ENCODE data around the gene FBXO36.

Gene FBXO36, protein sequence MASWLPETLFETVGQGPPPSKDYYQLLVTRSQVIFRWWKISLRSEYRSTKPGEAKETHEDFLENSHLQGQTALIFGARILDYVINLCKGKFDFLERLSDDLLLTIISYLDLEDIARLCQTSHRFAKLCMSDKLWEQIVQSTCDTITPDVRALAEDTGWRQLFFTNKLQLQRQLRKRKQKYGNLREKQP

DNA sequence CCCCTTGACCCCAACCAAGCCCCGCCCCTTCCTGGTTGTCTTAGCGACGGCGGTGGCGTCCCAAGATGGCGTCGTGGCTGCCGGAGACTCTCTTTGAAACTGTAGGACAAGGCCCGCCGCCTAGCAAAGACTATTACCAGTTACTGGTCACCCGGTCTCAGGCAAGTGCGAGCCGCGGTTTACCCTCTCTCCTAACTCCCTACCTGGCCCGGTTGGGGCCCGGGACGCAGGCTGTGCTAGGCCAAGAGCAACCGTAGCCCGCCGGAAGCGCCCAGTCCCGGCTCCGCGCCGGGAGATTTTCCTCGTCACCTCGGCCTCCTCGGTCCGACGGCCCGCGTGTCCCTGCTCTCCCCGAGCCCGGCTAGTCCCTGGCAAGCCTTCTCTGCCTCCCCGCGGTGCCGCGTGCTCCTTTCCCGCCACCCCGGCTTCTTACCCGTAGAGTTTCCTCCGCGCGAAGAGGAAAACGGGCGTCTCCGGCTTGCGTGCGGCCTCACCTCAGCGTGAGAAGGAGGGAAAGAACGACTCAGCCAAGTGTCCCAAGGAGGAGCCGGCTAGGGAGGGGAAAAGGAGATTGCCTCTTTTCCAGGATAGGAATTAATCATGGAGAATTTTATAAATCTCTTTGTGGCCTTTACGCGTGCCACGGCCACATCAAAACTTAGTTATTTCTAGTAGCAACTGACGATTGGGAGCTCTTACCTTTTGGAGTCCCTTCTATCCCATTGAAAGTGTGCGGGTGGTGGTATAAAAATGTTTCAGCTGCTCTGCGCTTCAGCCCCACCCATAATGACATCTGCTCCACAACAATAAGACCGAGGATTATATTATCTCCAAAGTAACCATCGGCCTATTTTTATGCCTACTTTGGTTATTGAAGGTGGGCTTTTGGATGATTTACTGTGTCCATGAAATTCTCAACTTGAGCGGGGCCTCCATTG lies at the start of gene FBXO36:
Gene FBXO36 (plus strand): TSS at position 55 of the 938 bp plus-strand sequence. CDS start 11 bp downstream, at position 66.
- Histone ChIP-seq H3K36me3 (ENCODE audit: control insufficient read depth in 2 of 2, insufficient read depth in 2 of 2, low read length in 2 of 2) (no peaks in the 10 kb centered on the region), H3K9ac (ENCODE audit: low read length in 2 of 2) (peak within 1 kb of the TSS; percentile 92 to 94), H3K4me3 (ENCODE audit: low read length in 2 of 2) (peak within 1 kb of the TSS; percentile 92 to 93), H3K4me1 (ENCODE audit: control insufficient read depth, insufficient read depth, low read length) (peaks cover 19% of the 10 kb centered on the region), H3K9me3 (ENCODE audit: control insufficient read depth in 2 of 2, low read length in 2 of 2) (no peaks in the 10 kb centered on the region), H3K27ac (ENCODE audit: low read length) (peak within 1 kb of the TSS; percentile 97), H3K27me3 (ENCODE audit: control insufficient read depth in 1 of 2, insufficient read depth in 2 of 2, low read length in 2 of 2) (no peaks in the 10 kb centered on the region)

DNA sequence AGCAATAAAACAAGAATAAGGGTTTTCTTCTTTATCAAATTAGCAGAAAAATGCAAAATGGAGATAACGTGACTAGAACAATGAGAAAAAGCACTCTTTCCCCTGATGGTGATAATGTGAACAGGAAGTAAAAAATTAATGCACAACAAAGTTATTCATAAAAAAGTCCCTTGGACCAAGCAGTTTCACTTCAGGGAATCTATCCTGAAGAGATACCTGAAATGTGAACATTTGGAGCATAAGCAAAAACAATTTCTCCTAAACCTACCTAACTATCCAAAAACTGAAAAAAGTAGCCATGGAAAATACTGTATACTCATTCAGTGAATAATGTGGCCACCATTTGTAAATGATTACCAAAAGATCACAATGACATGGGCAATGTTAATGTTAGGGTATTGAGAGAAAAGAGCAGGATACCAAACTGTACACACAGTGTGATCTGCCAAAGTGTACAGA lies 49.2 kb upstream of the FBXO36 start:
- Histone ChIP-seq H3K27ac (ENCODE audit: low read length) (no peak overlapping the region), H3K9me3 (ENCODE audit: control insufficient read depth in 2 of 2, low read length in 2 of 2) (no peaks in the 10 kb centered on the region), H3K27me3 (ENCODE audit: control insufficient read depth in 1 of 2, insufficient read depth in 2 of 2, low read length in 2 of 2) (no peaks in the 10 kb centered on the region), H3K36me3 (ENCODE audit: control insufficient read depth in 2 of 2, insufficient read depth in 2 of 2, low read length in 2 of 2) (peaks cover 0 to 7% of the 10 kb centered on the region in 2 donors), H3K4me1 (ENCODE audit: control insufficient read depth, insufficient read depth, low read length) (no peaks in the 10 kb centered on the region), H3K9ac (ENCODE audit: low read length in 2 of 2) (no peak overlapping the region), H3K4me3 (ENCODE audit: low read length in 2 of 2) (no peak overlapping the region)

DNA sequence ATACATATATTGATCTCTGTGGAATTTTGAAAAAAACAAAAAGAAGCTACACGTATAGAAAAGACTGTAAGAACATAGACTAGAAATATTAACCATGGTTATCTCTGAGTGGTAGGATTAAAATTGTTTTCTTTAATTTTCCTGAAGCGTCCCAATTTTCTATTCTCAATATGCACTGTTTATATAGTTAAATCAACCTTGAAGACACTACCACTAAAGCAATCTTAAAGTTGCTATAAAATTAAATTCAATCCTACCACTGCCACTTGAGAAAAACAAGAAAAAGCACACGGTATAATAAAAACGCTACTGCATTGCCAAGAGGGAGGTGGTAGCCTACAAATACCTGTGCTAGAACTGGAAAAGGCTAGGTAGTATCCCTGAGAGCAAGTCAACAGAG lies 47.7 kb upstream of the FBXO36 start:
- no peaks in the 10 kb centered on the region for H3K9me3 ChIP-seq (ENCODE audit: control insufficient read depth in 2 of 2, low read length in 2 of 2)
- no peaks in the 10 kb centered on the region for H3K27me3 ChIP-seq (ENCODE audit: control insufficient read depth in 1 of 2, insufficient read depth in 2 of 2, low read length in 2 of 2)
- no peaks in the 10 kb centered on the region for H3K4me1 ChIP-seq (ENCODE audit: control insufficient read depth, insufficient read depth, low read length)
- H3K36me3 ChIP-seq (ENCODE audit: control insufficient read depth in 2 of 2, insufficient read depth in 2 of 2, low read length in 2 of 2), result peaks cover 3 to 17% of the 10 kb centered on the region in 2 donors
- H3K9ac ChIP-seq (ENCODE audit: low read length in 2 of 2), result no peak overlapping the region
- H3K27ac ChIP-seq (ENCODE audit: low read length), result no peak overlapping the region
- no peak overlapping the region for H3K4me3 ChIP-seq (ENCODE audit: low read length in 2 of 2)

DNA sequence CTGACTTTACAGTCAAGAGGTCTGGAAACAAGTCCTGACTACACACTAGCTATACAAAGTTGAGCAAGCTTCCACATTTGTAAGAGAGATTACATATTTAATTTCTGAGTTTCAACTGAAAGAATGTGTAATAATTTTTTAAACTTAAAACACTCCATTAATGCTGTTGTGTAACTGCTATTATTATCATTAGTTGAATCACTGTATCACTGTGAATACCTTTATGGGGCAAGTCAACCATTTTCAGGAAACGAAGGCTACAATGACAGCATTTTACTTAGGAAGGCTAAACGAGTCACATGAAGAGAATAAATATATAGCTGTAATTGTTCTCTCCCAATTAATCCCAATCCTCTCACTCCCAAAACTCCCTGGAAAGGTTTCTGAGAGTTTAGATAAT lies 46.8 kb upstream of the FBXO36 start:
- no peaks in the 10 kb centered on the region for H3K27me3 ChIP-seq (ENCODE audit: control insufficient read depth in 1 of 2, insufficient read depth in 2 of 2, low read length in 2 of 2)

DNA sequence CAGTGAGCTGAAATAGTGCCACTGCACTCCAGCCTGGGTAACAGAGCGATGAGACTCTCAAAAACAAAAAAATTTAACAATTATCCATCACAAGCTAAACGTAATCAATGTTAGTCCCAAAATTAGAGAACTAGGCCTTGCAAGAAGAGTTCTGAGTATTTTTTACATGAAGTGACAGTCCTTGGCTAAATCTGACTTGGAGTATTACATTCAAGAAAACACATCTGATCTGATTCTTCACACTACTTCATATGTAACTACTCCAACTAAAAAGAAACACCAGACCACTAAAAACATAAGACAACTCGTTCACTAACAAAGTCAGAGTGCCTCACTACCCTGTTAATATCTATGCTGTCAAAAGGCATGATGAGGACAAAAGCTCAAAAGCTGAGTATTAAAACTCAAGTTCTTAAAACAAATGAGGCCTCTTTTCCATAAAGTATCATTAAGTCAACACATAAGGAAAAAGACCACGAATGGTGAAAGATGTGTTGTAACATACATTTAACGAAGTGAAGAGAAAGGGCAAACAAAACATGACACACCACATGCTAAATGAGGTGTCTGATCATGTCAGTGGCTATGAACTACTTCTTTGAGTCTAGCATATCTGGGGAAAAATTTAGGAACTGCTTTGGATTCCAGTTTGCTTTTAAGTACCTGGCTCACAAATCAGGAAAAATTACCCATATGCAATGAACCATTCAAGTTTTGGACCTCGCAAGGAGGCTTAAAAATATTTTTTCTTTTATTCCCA lies 42.9 kb upstream of the FBXO36 start:
- Histone ChIP-seq H3K9ac (ENCODE audit: low read length in 2 of 2) (no peak overlapping the region), H3K36me3 (ENCODE audit: control insufficient read depth in 2 of 2, insufficient read depth in 2 of 2, low read length in 2 of 2) (peaks cover 3 to 23% of the 10 kb centered on the region in 2 donors), H3K27ac (ENCODE audit: low read length) (no peak overlapping the region)

More for the DNA sequence above, 46.8 kb upstream of the FBXO36 start:
- H3K27ac ChIP-seq (ENCODE audit: low read length), result no peak overlapping the region
- peaks cover 3 to 23% of the 10 kb centered on the region in 2 donors for H3K36me3 ChIP-seq (ENCODE audit: control insufficient read depth in 2 of 2, insufficient read depth in 2 of 2, low read length in 2 of 2)
- no peaks in the 10 kb centered on the region for H3K9me3 ChIP-seq (ENCODE audit: control insufficient read depth in 2 of 2, low read length in 2 of 2)
- H3K4me1 ChIP-seq (ENCODE audit: control insufficient read depth, insufficient read depth, low read length), result no peaks in the 10 kb centered on the region
- H3K4me3 ChIP-seq (ENCODE audit: low read length in 2 of 2), result no peak overlapping the region
- H3K9ac ChIP-seq (ENCODE audit: low read length in 2 of 2), result no peak overlapping the region

DNA sequence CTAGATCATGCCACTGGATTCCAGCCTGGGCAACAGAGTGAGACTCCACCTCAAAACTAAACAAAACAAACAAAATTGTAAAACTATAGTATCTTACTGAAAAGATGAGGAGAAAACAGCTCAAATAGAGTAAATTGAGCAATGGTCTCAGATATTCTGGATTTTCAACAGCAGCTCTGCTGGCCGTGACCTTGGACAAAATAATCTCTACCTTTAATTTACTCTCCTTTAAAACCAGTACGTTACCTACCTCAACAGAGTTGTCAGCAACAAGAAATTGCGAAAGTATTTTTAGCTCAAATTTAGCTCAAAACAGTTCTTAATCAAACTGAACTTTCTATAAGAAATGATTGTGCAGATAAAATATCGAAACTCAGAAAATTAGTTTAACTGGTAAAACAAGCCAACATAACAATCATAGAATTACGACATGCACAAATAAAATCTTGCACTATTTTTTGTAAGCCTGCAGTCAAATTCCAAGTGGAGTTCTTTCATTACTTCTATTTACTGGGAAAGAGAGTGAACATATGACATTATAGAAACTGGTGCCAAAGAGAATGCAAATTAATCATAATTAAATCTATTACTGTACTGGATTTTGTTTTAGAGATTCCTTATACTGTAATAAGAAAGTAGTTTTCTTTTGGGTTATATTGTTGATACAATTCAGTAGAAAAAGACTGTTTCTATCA lies 41.3 kb upstream of the FBXO36 start:
- Histone ChIP-seq H3K27ac (ENCODE audit: low read length) (no peak overlapping the region), H3K4me1 (ENCODE audit: control insufficient read depth, insufficient read depth, low read length) (no peaks in the 10 kb centered on the region), H3K9me3 (ENCODE audit: control insufficient read depth in 2 of 2, low read length in 2 of 2) (no peaks in the 10 kb centered on the region), H3K27me3 (ENCODE audit: control insufficient read depth in 1 of 2, insufficient read depth in 2 of 2, low read length in 2 of 2) (no peaks in the 10 kb centered on the region), H3K36me3 (ENCODE audit: control insufficient read depth in 2 of 2, insufficient read depth in 2 of 2, low read length in 2 of 2) (peaks cover 3 to 23% of the 10 kb centered on the region in 2 donors), H3K9ac (ENCODE audit: low read length in 2 of 2) (no peak overlapping the region), H3K4me3 (ENCODE audit: low read length in 2 of 2) (no peak overlapping the region)

More for the DNA sequence above, 42.9 kb upstream of the FBXO36 start:
- Histone ChIP-seq H3K27me3 (ENCODE audit: control insufficient read depth in 1 of 2, insufficient read depth in 2 of 2, low read length in 2 of 2) (no peaks in the 10 kb centered on the region), H3K9me3 (ENCODE audit: control insufficient read depth in 2 of 2, low read length in 2 of 2) (no peaks in the 10 kb centered on the region), H3K4me1 (ENCODE audit: control insufficient read depth, insufficient read depth, low read length) (no peaks in the 10 kb centered on the region), H3K4me3 (ENCODE audit: low read length in 2 of 2) (no peak overlapping the region)

DNA sequence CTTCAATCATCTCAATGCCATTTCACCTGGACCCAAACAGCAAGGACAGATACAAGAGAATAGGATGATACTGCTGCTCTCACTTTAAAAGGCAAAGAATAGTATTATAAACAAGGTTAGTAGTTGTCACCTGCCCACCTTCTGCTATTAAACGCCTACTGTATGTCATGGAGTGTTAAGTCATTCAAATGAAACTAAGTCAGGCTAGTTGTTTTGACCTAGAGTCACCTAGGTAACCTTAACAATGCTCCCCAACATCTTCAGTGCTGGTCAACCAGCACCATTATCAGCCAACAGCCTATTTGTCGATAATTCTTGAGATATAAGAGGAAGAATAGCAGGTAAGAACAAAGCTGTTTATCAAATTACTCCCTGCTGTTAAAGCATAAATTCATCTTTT lies 39.7 kb upstream of the FBXO36 start:
- Histone ChIP-seq H3K9ac (ENCODE audit: low read length in 2 of 2) (no peak overlapping the region), H3K4me1 (ENCODE audit: control insufficient read depth, insufficient read depth, low read length) (no peaks in the 10 kb centered on the region), H3K27ac (ENCODE audit: low read length) (no peak overlapping the region), H3K4me3 (ENCODE audit: low read length in 2 of 2) (no peak overlapping the region), H3K27me3 (ENCODE audit: control insufficient read depth in 1 of 2, insufficient read depth in 2 of 2, low read length in 2 of 2) (no peaks in the 10 kb centered on the region), H3K36me3 (ENCODE audit: control insufficient read depth in 2 of 2, insufficient read depth in 2 of 2, low read length in 2 of 2) (peaks cover 3 to 22% of the 10 kb centered on the region in 2 donors), H3K9me3 (ENCODE audit: control insufficient read depth in 2 of 2, low read length in 2 of 2) (no peaks in the 10 kb centered on the region)

DNA sequence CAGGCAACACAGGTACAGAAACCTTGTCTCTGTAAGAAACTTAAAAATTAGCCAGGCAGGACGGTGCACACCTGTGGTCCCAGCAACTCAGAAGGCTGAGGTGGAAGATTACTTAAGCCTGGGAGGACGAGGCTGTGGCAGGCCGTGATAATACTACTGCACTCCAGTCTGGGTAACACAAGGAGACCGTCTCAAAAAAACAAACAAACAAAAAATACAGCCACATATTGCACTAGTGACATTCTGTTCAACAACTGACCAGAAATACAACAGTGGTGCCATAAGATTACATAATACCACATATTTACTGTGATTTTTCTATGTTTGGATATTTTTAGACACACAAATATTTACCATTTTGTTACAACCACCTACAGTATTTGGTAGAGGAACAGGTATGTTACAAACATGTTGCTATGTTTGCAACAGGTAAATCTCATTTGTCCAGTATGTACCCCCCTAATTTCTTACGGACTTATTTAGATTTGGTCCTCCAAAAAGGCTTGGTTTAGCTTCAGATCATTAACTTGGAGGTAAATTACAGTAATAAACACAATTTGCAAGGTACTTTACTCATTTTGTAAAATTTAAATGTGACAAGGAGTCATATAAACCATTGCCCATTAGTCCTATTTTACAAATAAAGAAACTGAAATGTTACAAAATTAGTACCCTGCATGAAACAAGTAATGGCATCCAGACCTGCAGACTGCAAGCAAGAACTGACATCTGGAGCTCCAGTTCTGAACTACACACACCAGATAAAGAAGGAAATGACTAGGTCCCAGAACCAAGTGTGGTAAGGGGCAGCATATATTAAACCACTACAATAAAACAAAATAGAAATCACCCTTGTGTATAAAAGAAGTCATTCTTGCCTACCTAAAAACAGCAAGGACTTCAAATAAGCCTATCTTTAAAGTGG lies 37.3 kb upstream of the FBXO36 start:
- H3K27me3 ChIP-seq (ENCODE audit: control insufficient read depth in 1 of 2, insufficient read depth in 2 of 2, low read length in 2 of 2), result no peaks in the 10 kb centered on the region
- H3K4me1 ChIP-seq (ENCODE audit: control insufficient read depth, insufficient read depth, low read length), result no peaks in the 10 kb centered on the region
- no peaks in the 10 kb centered on the region for H3K9me3 ChIP-seq (ENCODE audit: control insufficient read depth in 2 of 2, low read length in 2 of 2)
- H3K9ac ChIP-seq (ENCODE audit: low read length in 2 of 2), result no peak overlapping the region
- H3K36me3 ChIP-seq (ENCODE audit: control insufficient read depth in 2 of 2, insufficient read depth in 2 of 2, low read length in 2 of 2), result peaks cover 0 to 5% of the 10 kb centered on the region in 2 donors
- no peak overlapping the region for H3K4me3 ChIP-seq (ENCODE audit: low read length in 2 of 2)
- no peak overlapping the region for H3K27ac ChIP-seq (ENCODE audit: low read length)

DNA sequence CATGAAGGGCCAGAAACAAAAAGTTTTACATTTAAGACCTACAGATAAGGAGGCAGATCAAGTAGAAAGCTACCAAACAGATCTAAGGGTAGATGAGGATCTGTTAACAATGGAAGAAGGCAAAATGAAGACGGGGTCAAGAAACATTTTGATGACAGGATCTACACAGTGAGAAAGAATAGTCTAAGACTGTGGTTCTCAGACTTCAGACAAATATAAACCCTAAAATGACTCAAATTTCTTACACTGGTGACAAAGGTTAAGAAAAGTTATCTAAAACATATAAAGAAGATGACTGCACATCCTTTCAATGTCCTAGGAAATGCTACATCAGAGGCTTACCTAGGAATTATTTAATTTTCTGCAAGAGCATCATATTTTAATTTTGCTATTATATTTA lies 34.9 kb upstream of the FBXO36 start:
- no peaks in the 10 kb centered on the region for H3K27me3 ChIP-seq (ENCODE audit: control insufficient read depth in 1 of 2, insufficient read depth in 2 of 2, low read length in 2 of 2)
- H3K36me3 ChIP-seq (ENCODE audit: control insufficient read depth in 2 of 2, insufficient read depth in 2 of 2, low read length in 2 of 2), result no peaks in the 10 kb centered on the region
- H3K4me3 ChIP-seq (ENCODE audit: low read length in 2 of 2), result no peak overlapping the region
- no peaks in the 10 kb centered on the region for H3K4me1 ChIP-seq (ENCODE audit: control insufficient read depth, insufficient read depth, low read length)
- H3K9me3 ChIP-seq (ENCODE audit: control insufficient read depth in 2 of 2, low read length in 2 of 2), result no peaks in the 10 kb centered on the region
- H3K9ac ChIP-seq (ENCODE audit: low read length in 2 of 2), result no peak overlapping the region
- no peak overlapping the region for H3K27ac ChIP-seq (ENCODE audit: low read length)

Data from stomach smooth muscle (tissue), 2 donors.